HCT116 (cell line): ENCODE measurements around the gene EWSR1. TPM values are rescaled to one million over a fixed set of nuclear protein-coding genes. Genes with fewer than 3 reads are reported as not detected.

ENCODE experiments used
- ATAC-seq: fragments of 200-7000 bp; cut with Tn5 transposase; 2 replicates; pipeline ENCODE4 v1.9.1; 2020; ENCODE audit warnings: mild to moderate bottlenecking, moderate library complexity
- BruUV-seq: library from RNA; stranded (reverse); fragments of 400-500 nt; replicated peaks from 2 replicates; lab custom pipeline; 2021; lab: Mats Ljungman, UMichigan
- CTCF ChIA-PET: fragments of 300-600 bp; sonication (Branson Sonifier 250); formaldehyde crosslinking; loops from one replicate; lab custom pipeline; 2021; ENCODE audit warnings: antibody characterized with exemption; lab: Charles Lee
- POLR2A ChIA-PET: fragments of 300-600, 350-600 bp; sonication (Branson Sonifier 250); formaldehyde crosslinking; loops from one replicate; lab custom pipeline; 2021; ENCODE audit warnings: antibody characterized with exemption; lab: Charles Lee
- RAD21 ChIA-PET, 2 experiments: fragments of 300-600 bp; sonication (Branson Sonifier 250); formaldehyde crosslinking; loops; one replicate each; lab custom pipeline; 2023; ENCODE audit warnings: low total read pairs in 2 of 2; ENCODE audit not compliant: uncharacterized antibody in 2 of 2, unreplicated experiment in 2 of 2, low non-redundant PET in 1 of 2; lab: Charles Lee
- DNase-seq: peaks from one replicate; pipeline ENCODE4 v3.0.0-alpha.2; 2010; ENCODE audit warnings: low read depth, low spot score
- H2AFZ ChIP-seq: fragments of 200-600 bp; shearing (Covaris generic), sonication (generic); 2 replicates; pipeline ENCODE4 v1.6.1; 2017; ENCODE audit warnings: low read depth, mixed run types, mixed read lengths, antibody characterized with exemption, low read length; ENCODE audit not compliant: poor library complexity, severe bottlenecking
- H3K27ac ChIP-seq: 2 replicates; pipeline ENCODE4 v1.5.1; 2012; ENCODE audit warnings: low read depth, low read length
- H3K27me3 ChIP-seq: fragments of 200-600 bp; sonication (generic); 2 replicates; pipeline ENCODE4 v1.6.1; 2016; ENCODE audit warnings: mixed run types, low read length, mixed read lengths; ENCODE audit not compliant: insufficient read depth
- H3K36me3 ChIP-seq, 2 experiments: fragments of 200-500 bp in 1 of 2; fragments of 200-600 bp in 1 of 2; sonication (Bioruptor generic) in 1 of 2; sonication (generic) in 1 of 2; 2 replicates each; pipeline versions ENCODE4 v1.5.1 to v1.6.1; 2014 to 2016; ENCODE audit warnings: low read length in 2 of 2, inconsistent platforms in 1 of 2, mixed read lengths in 1 of 2, mixed run types in 1 of 2; ENCODE audit not compliant: insufficient read depth in 2 of 2, control insufficient read depth in 1 of 2
- H3K4me1 ChIP-seq, 2 experiments: fragments of 200-600 bp in 1 of 2; sonication (generic) in 1 of 2; 2 replicates each; pipeline versions ENCODE4 v1.5.1 to v1.6.1; 2012 to 2017; ENCODE audit warnings: low read length in 2 of 2, inconsistent platforms in 1 of 2, mild to moderate bottlenecking in 1 of 2, mixed read lengths in 1 of 2, mixed run types in 1 of 2, moderate library complexity in 1 of 2; ENCODE audit not compliant: insufficient read depth in 2 of 2, control insufficient read depth in 1 of 2
- H3K4me2 ChIP-seq: fragments of 200-600 bp; sonication (generic); 2 replicates; pipeline ENCODE4 v1.6.1; 2017; ENCODE audit warnings: mixed run types, low read length, mixed read lengths
- H3K4me3 ChIP-seq, 2 experiments: fragments of 200-600 bp in 1 of 2; sonication (generic) in 1 of 2; replicated peaks in 1 of 2; 2 replicates each; pipeline ENCODE4 v1.5.1; 2011 to 2016; ENCODE audit warnings: low read length in 2 of 2, control low read depth in 1 of 2, low read depth in 1 of 2, mild to moderate bottlenecking in 1 of 2, mixed read lengths in 1 of 2, mixed run types in 1 of 2
- H3K79me2 ChIP-seq: fragments of 200-600 bp; sonication (generic); 2 replicates; pipeline ENCODE4 v1.6.1; 2017; ENCODE audit warnings: mild to moderate bottlenecking, mixed run types, low read length, moderate library complexity, mixed read lengths; ENCODE audit not compliant: insufficient read depth
- H3K9ac ChIP-seq: fragments of 200-600 bp; sonication (generic); 2 replicates; pipeline ENCODE4 v1.6.1; 2016; ENCODE audit warnings: low read length, mixed read lengths
- H3K9me2 ChIP-seq: fragments of 200-600 bp; sonication (generic), shearing (Covaris generic); 2 replicates; pipeline ENCODE4 v1.6.1; 2017; ENCODE audit warnings: mixed run types, mild to moderate bottlenecking, moderate library complexity; ENCODE audit not compliant: insufficient read depth
- H3K9me3 ChIP-seq, 2 experiments: fragments of 200-500 bp in 1 of 2; fragments of 200-600 bp in 1 of 2; sonication (Bioruptor generic) in 1 of 2; sonication (generic) in 1 of 2; 2 replicates each; pipeline ENCODE4 v1.6.1; 2014 to 2017; ENCODE audit warnings: low read length in 2 of 2, mixed read lengths in 2 of 2, inconsistent platforms in 1 of 2, low read depth in 1 of 2, mild to moderate bottlenecking in 1 of 2, mixed run types in 1 of 2, moderate library complexity in 1 of 2; ENCODE audit not compliant: control insufficient read depth in 1 of 2, insufficient read depth in 1 of 2
- H4K20me1 ChIP-seq: fragments of 200-600 bp; sonication (generic), shearing (Covaris generic); 2 replicates; pipeline ENCODE4 v1.6.1; 2017; ENCODE audit warnings: mixed run types, mild to moderate bottlenecking, moderate library complexity; ENCODE audit not compliant: insufficient read depth
- CEBPB ChIP-seq: IDR thresholded peaks from 2 replicates; pipeline ENCODE4 v1.6.1; 2012; ENCODE audit warnings: low read depth
- CTCF ChIP-seq, 3 experiments: fragments of 200-600 bp in 1 of 3; sonication (generic) in 1 of 3; IDR thresholded peaks in 2 of 3; conservative IDR thresholded peaks in 1 of 3; 2 replicates each; pipeline ENCODE4 v1.5.1; 2012 to 2017; ENCODE audit warnings: low read depth in 2 of 3, low read length in 2 of 3, antibody characterized with exemption in 1 of 3, borderline replicate concordance in 1 of 3, control low read depth in 1 of 3, mild to moderate bottlenecking in 1 of 3, mixed read lengths in 1 of 3, mixed run types in 1 of 3, moderate library complexity in 1 of 3; ENCODE audit not compliant: insufficient read depth in 1 of 3
- EGR1 ChIP-seq: IDR thresholded peaks from 2 replicates; pipeline ENCODE4 v1.6.1; 2012; ENCODE audit warnings: low read depth
- EZH2 ChIP-seq: fragments of 200-600 bp; sonication (generic); IDR thresholded peaks from 2 replicates; pipeline ENCODE4 v1.6.1; 2017; ENCODE audit warnings: antibody characterized with exemption, mixed run types
- FOSL1 ChIP-seq: IDR thresholded peaks from 2 replicates; pipeline ENCODE4 v1.6.1; 2012; ENCODE audit warnings: low read depth
- POLR2A ChIP-seq: IDR thresholded peaks from 2 replicates; pipeline ENCODE4 v1.7.0; 2011; ENCODE audit warnings: borderline replicate concordance; ENCODE audit not compliant: insufficient read depth, insufficient read length; ENCODE audit errors: extremely low read depth
- POLR2AphosphoS5 ChIP-seq: IDR thresholded peaks from 2 replicates; pipeline ENCODE4 v1.6.1; 2011; ENCODE audit warnings: mild to moderate bottlenecking, low read depth, low read length, moderate library complexity
- SP1 ChIP-seq: IDR thresholded peaks from 2 replicates; pipeline ENCODE4 v1.6.1; 2012; ENCODE audit warnings: low read depth
- intact Hi-C: fragments of 100-400 bp; cut with micrococcal nuclease; formaldehyde crosslinking; loops from 2 replicates; pipeline ENCODE4 v1.10.0; 2022
- total RNA-seq: library from RNA; stranded (reverse); gene quantifications from one replicate; pipeline ENCODE4 v1.2.1, GENCODE V29; 2021; ENCODE audit not compliant: unreplicated experiment
- TF ChIP-seq, protein P1 (sequence below): IDR thresholded peaks from 2 replicates; pipeline ENCODE4 v1.6.1; 2012
- TF ChIP-seq, protein P2 (sequence below): IDR thresholded peaks from 2 replicates; pipeline ENCODE4 v1.6.1; 2011; ENCODE audit warnings: mild to moderate bottlenecking, low read length, moderate library complexity; ENCODE audit not compliant: insufficient replicate concordance; ENCODE audit errors: extremely low read depth
- TF ChIP-seq, protein P3 (sequence below): IDR thresholded peaks from 2 replicates; pipeline ENCODE4 v1.6.1; 2012

The EWSR1 gene
- total RNA-seq, 1 experiment from 2014 or later = 335 TPM

- H3K36me3 ChIP-seq = no peaks in the 10 kb centered on the region
- peaks cover 26 to 53% of the 10 kb centered on the region in 2 experiments for H3K4me1 ChIP-seq
- peaks cover 7% of the 10 kb centered on the region; the same call in 1 of the 2 replicates for H3K79me2 ChIP-seq
- intact Hi-C loops = no loop called here
- peak overlapping the region; percentile 50; the same call in 1 of the 2 replicates for H3K27ac ChIP-seq
- RAD21 ChIA-PET = no interaction called here
- TF ChIP-seq EZH2 = no peak
- TF ChIP-seq, protein P1, sequence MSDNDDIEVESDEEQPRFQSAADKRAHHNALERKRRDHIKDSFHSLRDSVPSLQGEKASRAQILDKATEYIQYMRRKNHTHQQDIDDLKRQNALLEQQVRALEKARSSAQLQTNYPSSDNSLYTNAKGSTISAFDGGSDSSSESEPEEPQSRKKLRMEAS = no peak
- TF ChIP-seq POLR2AphosphoS5 = 0 out of 2 replicates have a peak, but pooled peaks have one; percentile 23
- no peak for TF ChIP-seq CEBPB
- TF ChIP-seq, protein P2, sequence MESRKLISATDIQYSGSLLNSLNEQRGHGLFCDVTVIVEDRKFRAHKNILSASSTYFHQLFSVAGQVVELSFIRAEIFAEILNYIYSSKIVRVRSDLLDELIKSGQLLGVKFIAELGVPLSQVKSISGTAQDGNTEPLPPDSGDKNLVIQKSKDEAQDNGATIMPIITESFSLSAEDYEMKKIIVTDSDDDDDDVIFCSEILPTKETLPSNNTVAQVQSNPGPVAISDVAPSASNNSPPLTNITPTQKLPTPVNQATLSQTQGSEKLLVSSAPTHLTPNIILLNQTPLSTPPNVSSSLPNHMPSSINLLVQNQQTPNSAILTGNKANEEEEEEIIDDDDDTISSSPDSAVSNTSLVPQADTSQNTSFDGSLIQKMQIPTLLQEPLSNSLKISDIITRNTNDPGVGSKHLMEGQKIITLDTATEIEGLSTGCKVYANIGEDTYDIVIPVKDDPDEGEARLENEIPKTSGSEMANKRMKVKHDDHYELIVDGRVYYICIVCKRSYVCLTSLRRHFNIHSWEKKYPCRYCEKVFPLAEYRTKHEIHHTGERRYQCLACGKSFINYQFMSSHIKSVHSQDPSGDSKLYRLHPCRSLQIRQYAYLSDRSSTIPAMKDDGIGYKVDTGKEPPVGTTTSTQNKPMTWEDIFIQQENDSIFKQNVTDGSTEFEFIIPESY = no peak
- peak; percentile 49; the same call in 1 of the 2 replicates for TF ChIP-seq FOSL1
- TF ChIP-seq, protein P3, sequence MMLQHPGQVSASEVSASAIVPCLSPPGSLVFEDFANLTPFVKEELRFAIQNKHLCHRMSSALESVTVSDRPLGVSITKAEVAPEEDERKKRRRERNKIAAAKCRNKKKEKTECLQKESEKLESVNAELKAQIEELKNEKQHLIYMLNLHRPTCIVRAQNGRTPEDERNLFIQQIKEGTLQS = no peak
- no peak for TF ChIP-seq POLR2A
- peak; percentile 91 for TF ChIP-seq EGR1
- peak; percentile 42; the same call in 1 of the 2 replicates for TF ChIP-seq SP1
- no peak for TF ChIP-seq CTCF (IDR thresholded peaks at IDR 0.05 in 2 of 3, conservative IDR thresholded peaks at IDR 0.05 in 1 of 3; ENCODE audit: borderline replicate concordance in 1 of 3, insufficient read depth in 1 of 3, low read depth in 2 of 3, low read length in 2 of 3)
- no TSS peak for BruUV-seq
- ATAC-seq (peak; percentile 47), DNase-seq (peak; percentile 75)
- H2AFZ ChIP-seq = no peak overlapping the region
- CTCF ChIA-PET = interaction anchor here (0.9 to 1.0 kb wide), 3 partner anchors 10 to 34 kb away, joined by 3 to 4 read pairs (median 3); no protein-coding TSS in a partner anchor
- peak overlapping the region; percentile 66 for H3K4me2 ChIP-seq
- H3K9ac ChIP-seq = peak overlapping the region; percentile 48
- no peaks in the 10 kb centered on the region for H3K9me3 ChIP-seq
- H3K27me3 ChIP-seq = no peaks in the 10 kb centered on the region
- POLR2A ChIA-PET = interaction anchor here (0.8 kb wide), 1 partner anchor 10 kb away, joined by 3 read pairs; no protein-coding TSS in a partner anchor
- no peaks in the 10 kb centered on the region for H4K20me1 ChIP-seq
- H3K9me2 ChIP-seq = no peaks in the 10 kb centered on the region
- H3K4me3 ChIP-seq = no peak overlapping the region
These were observed 42.8 kb downstream of the EWSR1 start for GRCh38 chr22:29310863-29311339.
